HFF-Myc (cell line): ENCODE results near the gene PRKN.

ENCODE experiments used
- DNase-seq: peaks from one replicate; pipeline ENCODE4 v3.0.0-alpha.2; 2011; ENCODE audit warnings: low read depth; ENCODE audit errors: extremely low read depth
- H3K4me3 ChIP-seq: replicated peaks from 2 replicates; pipeline ENCODE4 v1.5.1; 2011; ENCODE audit warnings: low read depth, mild to moderate bottlenecking, control low read depth, low read length
- TF ChIP-seq, protein P1 (sequence below): IDR thresholded peaks from 2 replicates; pipeline ENCODE4 v1.5.1; 2012; ENCODE audit warnings: mild to moderate bottlenecking, low read depth, low read length, control low read depth; ENCODE audit errors: missing control alignments

The PRKN gene

DNA sequence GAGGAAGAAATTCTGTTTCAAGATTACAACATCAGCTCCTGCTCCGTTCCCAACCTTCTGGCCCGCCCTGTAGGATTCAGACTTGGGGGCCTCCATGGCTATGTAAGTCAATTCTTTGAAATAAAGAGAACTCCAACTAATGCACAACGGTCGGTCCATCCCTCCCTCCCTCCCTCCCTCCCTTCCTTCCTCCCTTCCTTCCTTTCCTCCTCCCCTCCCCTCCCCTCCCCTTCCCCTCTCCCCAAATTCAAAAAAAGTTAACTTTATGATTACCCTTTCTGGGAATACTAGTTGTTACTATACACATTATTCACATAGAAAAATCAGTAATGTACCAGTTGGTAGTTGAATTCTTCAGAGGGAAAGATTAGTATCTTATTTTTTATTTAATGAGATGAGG is 1274.0 kb downstream of the PRKN start:
- H3K4me3 ChIP-seq: no peak overlapping the region
- DNase-seq: no peak
- TF ChIP-seq, protein P1, sequence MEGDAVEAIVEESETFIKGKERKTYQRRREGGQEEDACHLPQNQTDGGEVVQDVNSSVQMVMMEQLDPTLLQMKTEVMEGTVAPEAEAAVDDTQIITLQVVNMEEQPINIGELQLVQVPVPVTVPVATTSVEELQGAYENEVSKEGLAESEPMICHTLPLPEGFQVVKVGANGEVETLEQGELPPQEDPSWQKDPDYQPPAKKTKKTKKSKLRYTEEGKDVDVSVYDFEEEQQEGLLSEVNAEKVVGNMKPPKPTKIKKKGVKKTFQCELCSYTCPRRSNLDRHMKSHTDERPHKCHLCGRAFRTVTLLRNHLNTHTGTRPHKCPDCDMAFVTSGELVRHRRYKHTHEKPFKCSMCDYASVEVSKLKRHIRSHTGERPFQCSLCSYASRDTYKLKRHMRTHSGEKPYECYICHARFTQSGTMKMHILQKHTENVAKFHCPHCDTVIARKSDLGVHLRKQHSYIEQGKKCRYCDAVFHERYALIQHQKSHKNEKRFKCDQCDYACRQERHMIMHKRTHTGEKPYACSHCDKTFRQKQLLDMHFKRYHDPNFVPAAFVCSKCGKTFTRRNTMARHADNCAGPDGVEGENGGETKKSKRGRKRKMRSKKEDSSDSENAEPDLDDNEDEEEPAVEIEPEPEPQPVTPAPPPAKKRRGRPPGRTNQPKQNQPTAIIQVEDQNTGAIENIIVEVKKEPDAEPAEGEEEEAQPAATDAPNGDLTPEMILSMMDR: no peak

DNA sequence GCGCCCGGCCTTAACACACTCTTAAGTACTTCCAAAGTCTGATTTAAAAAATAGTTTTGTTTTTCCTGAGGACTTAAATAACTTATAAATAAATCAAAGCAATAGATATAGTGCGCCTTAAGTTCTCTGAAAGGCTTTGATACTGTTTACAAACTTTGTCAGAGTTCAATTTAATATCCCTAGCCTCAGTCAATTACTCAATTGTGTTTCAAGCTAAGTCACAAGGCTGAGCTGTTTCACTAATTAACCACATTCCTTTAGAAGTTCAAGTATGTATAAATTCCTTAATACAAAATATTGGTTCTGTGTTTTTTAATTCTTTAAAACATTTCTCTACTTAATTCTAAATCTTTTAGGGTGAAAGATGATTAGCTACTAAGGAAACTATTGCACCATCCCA is 1275.3 kb downstream of the PRKN start:
- H3K4me3 ChIP-seq: no peak overlapping the region
- TF ChIP-seq, protein P1: no peak
- DNase-seq: no peak

DNA sequence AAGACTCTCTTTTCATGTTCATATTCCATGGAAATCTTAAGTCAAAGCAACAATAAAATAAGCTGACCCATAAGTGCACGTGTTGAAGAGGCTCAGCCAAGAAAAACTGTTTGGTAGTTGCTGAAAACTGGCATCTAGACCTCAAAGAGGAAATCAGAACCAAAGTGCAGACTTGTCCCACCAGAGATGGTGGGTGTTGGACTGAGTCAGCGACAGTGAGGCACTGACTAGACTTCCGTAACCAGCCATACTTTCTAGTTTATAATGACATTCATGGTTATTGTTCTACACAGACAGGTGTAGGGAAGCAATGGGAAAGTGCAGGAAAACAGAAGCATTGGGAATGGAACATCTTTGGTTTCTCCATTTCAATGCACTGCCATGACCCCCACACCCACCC is 1278.0 kb downstream of the PRKN start:
- TF ChIP-seq, protein P1: no peak
- no peak overlapping the region for H3K4me3 ChIP-seq
- DNase-seq: no peak

DNA sequence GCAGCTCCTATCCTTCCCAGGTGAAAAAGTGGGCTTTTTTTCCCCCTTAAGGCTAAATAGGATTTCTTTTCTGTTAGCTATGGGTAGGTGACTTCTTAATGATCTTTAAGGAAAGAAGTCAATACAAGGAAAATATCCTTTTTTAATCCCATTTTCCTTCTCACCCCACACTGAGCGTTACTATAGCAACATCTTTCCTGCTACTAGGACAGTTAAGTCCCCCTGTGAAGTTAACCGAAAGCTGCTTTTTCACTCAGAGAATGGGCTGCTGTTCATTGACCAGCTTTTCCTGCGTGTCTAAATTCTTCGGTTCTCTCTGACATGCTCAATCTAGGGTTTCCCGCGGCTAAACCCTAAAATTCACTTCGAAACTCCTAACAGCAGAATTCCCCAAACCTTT is 1280.6 kb downstream of the PRKN start:
- no peak for DNase-seq
- TF ChIP-seq, protein P1: no peak
- no peak overlapping the region for H3K4me3 ChIP-seq

DNA sequence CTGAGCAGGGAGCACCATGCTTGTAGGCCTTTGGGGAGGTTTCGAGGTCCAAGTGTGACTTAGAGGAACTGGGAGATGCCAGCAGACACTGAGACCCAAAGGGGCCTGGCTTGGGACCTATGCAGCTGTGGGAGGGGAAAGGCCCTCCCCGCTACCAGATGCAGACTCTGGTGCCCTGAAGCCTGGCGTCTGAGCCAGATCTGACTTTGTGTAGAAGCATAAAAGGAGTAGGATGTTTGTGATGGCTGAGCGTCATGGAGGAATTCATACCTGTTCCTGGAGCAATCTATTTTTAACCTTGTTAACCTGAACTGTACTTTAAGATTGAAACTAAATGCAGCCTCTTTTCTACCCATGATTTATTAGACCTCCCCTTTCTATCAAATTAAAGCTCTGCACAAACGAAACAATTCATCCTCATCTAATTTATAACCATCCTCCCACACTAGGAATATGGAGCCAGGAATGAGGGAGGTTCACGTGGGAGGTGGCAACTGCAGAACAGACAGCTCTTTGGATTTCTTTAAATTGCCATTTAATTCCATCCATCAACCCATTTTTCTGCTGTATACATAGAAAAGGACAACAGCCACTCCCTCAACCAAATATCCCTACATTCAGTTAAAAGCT is 1281.2 kb downstream of the PRKN start:
- no peak overlapping the region for H3K4me3 ChIP-seq
- TF ChIP-seq, protein P1: no peak
- no peak for DNase-seq

DNA sequence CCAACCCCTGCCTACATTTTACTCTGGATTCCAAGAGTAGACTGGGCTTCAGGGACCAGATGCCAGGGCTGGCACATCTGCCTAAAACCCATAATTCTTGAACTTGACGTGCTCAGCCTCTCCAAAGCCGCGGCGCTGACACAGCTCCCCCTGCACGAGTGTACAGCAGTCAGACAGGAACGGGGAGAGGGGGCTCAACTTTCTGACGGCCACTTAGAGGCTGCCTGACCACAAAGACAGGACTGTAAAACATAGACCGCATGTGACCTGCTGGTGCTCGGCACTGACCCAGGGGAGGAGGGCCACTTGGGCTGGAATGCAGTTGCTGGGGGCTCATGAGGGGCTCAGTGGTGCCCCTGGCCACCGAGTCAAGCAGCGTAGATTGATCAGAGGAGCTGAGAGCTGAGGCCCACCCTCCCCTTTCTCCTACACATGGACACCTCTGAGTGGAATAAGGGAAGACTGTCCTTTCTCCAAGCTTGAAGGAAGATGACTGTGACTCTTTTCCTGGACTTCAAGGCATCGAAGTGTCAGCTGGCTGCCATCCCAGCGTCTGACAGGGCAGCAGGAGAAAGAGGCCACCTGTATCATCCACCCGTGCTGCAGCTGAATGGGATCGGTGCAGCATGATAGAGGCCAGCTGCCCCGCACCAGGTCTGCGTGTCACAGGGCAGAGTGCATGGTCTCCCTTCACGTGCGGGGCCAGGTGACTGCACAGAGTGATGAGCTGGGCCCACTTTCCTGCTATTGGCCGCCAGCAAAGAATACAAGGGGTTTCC is 1282.4 kb downstream of the PRKN start:
- TF ChIP-seq, protein P1: no peak
- H3K4me3 ChIP-seq: no peak overlapping the region
- no peak for DNase-seq

DNA sequence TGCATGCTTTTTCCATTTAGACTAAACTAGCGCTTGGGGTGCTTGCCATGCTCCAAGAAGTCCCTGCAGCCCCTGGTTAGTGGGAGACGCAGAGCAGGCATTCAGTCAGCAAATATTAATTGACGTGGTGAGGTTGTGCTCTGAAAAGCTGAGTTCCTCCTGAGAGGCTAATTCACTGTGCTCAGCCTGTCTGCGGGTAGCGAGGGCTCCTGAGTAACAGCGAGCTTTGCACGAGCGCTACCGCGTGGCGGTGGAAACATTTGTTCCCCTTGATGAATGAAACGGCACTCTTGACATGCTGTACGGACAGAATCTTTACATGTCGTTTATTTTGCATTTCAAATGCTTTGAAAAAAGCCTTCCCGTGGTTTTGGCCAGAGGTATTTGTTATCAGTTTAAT is 1283.1 kb downstream of the PRKN start:
- TF ChIP-seq, protein P1: no peak
- H3K4me3 ChIP-seq: no peak overlapping the region
- no peak for DNase-seq
